Esophagus muscularis mucosa (tissue), 4 donors: Measurements from ENCODE around the gene ZFP36. TPM values are rescaled to one million over a fixed set of nuclear protein-coding genes. Genes with fewer than 3 reads are reported as not detected.

Source experiments
- small RNA-seq, 3 donors: library from RNA; depleted of rRNA; stranded (forward); fragments of <200 nt; gene quantifications; one replicate each; pipeline ENCODE3, GENCODE V24; 2016
- total RNA-seq, 4 donors: library from RNA; depleted of rRNA; stranded (reverse); fragments of >200 nt; gene quantifications; one replicate each; pipeline versions ENCODE4 v1.1.0 to v1.2.1, GENCODE V29; 2016

The ZFP36 gene
- total RNA-seq, 4 donors from 2014 or later = 135 to 577 (median 196) TPM

Small RNA genes within 50 kb of the gene (small RNA-seq; reads per million reads assigned to genes)
- gene MIR4530 (0 reads per million in 3 donors), gene RN7SL566P (0 reads per million in 3 donors)

Other genes starting within 250 kb of the ZFP36 start
- gene NCCRP1, start 209.9 kb upstream of the ZFP36 start, total RNA-seq = under 1 TPM in 3 of 4 donors, not detected in 1; 0.17 to 0.42 (median 0.39) TPM
- gene SYCN, start 202.6 kb upstream of the ZFP36 start, total RNA-seq = not detected
- not detected for gene IFNL3, start 161.8 kb upstream of the ZFP36 start, total RNA-seq
- gene IFNL4, start 158.0 kb upstream of the ZFP36 start, total RNA-seq = not detected
- gene IFNL2, start 138.5 kb upstream of the ZFP36 start, total RNA-seq = not detected
- not detected for gene IFNL1, start 110.4 kb upstream of the ZFP36 start, total RNA-seq
- gene LRFN1, start 86.0 kb upstream of the ZFP36 start, total RNA-seq = 1 to 10 TPM in 2 of 4 donors, under 1 TPM in 2; 0.50 to 2.5 (median 1.4) TPM
- 10 to 100 TPM in 2 of 4 donors, 1 to 10 TPM in 2; 4.2 to 26.2 (median 12.0) TPM for gene GMFG, start 70.8 kb upstream of the ZFP36 start, total RNA-seq
- 100 to 1,000 TPM in 2 of 4 donors, 10 to 100 TPM in 2; 59.8 to 138 (median 104) TPM for gene SAMD4B, start 64.4 kb upstream of the ZFP36 start, total RNA-seq
- 10 to 100 TPM; 31.6 to 47.2 (median 41.5) TPM for gene PAF1, start 15.7 kb upstream of the ZFP36 start, total RNA-seq
- gene MED29, start 15.5 kb upstream of the ZFP36 start, total RNA-seq = 10 to 100 TPM; 24.9 to 58.0 (median 38.3) TPM
- 10 to 100 TPM; 16.7 to 38.4 (median 22.2) TPM for gene PLEKHG2, start 5.8 kb downstream of the ZFP36 start, total RNA-seq
- 1,000 to 10,000 TPM; 1,316 to 2,441 (median 1,971) TPM for gene RPS16, start 29.1 kb downstream of the ZFP36 start, total RNA-seq
- 100 to 1,000 TPM in 1 of 4 donors, 10 to 100 TPM in 3; 87.6 to 101 (median 91.5) TPM for gene SUPT5H, start 38.7 kb downstream of the ZFP36 start, total RNA-seq
- 10 to 100 TPM; 36.1 to 58.0 (median 51.3) TPM for gene TIMM50, start 74.0 kb downstream of the ZFP36 start, total RNA-seq
- not detected for gene DLL3, start 92.1 kb downstream of the ZFP36 start, total RNA-seq
- gene SELENOV, start 108.3 kb downstream of the ZFP36 start, total RNA-seq = not detected
- gene EID2B, start 126.0 kb downstream of the ZFP36 start, total RNA-seq = 1 to 10 TPM; 3.0 to 6.4 (median 6.1) TPM
- 10 to 100 TPM; 13.9 to 26.4 (median 18.9) TPM for gene EID2, start 133.3 kb downstream of the ZFP36 start, total RNA-seq
- gene LGALS13, start 195.7 kb downstream of the ZFP36 start, total RNA-seq = not detected
- gene LGALS16, start 249.1 kb downstream of the ZFP36 start, total RNA-seq = not detected